Psoas muscle (tissue), 8 donors: ENCODE measurements around the gene BRAF. TPM values are rescaled to one million over a fixed set of nuclear protein-coding genes. Genes with fewer than 3 reads are reported as not detected.

Source experiments
- ATAC-seq, 4 donors: fragments of 200-7000 bp; cut with Tn5 transposase; one replicate each; pipeline ENCODE4 v1.9.1; 2020; ENCODE audit warnings: moderate library complexity in 3 of 4, mild to moderate bottlenecking in 2 of 4
- DNase-seq, 2 donors: peaks; one replicate each; pipeline ENCODE4 v3.0.0-alpha.2; 2020
- H3K27ac ChIP-seq: fragments of 200-600 bp; one replicate; pipeline ENCODE4 v1.8.0; 2022
- H3K27me3 ChIP-seq, 3 donors: fragments of 200-600 bp in 1 of 3; one replicate each; pipeline versions ENCODE4 v1.6.1 to v1.8.0; 2013 to 2022; ENCODE audit warnings: low read length in 2 of 3, mild to moderate bottlenecking in 2 of 3, moderate library complexity in 1 of 3; ENCODE audit not compliant: insufficient read depth in 3 of 3
- H3K36me3 ChIP-seq, 2 donors: fragments of 200-600 bp in 1 of 2; one replicate each; pipeline versions ENCODE4 v1.6.1 to v1.8.0; 2013 to 2022; ENCODE audit warnings: low read depth in 1 of 2, mild to moderate bottlenecking in 1 of 2, moderate library complexity in 1 of 2; ENCODE audit not compliant: insufficient read depth in 1 of 2
- H3K4me1 ChIP-seq: fragments of 200-600 bp; one replicate; pipeline ENCODE4 v1.8.0; 2022
- H3K4me3 ChIP-seq: fragments of 200-600 bp; one replicate; pipeline ENCODE4 v1.8.0; 2022; ENCODE audit warnings: mild to moderate bottlenecking
- H3K9me3 ChIP-seq: fragments of 200-600 bp; one replicate; pipeline ENCODE4 v1.8.0; 2022
- CTCF ChIP-seq: fragments of 200-600 bp; IDR thresholded peaks from one replicate; pipeline ENCODE4 v1.8.0; 2022; ENCODE audit warnings: antibody characterized with exemption
- WGBS, 3 donors: extraction: QIAGEN DNeasy Blood & Tissue Kit; methylation state at CpG; one replicate each; pipeline versions ENCODE4 v1.1.6 to v1.1.7; 2013; 5-methylcytosine and 5-hydroxymethylcytosine counted together
- intact Hi-C, 2 donors: fragments of 100-400 bp; cut with DNase I; formaldehyde crosslinking; loops; one replicate each; pipeline versions ENCODE4 v1.11.0 to v1.14.2; 2022
- polyA plus RNA-seq, 3 donors: library from polyadenylated mRNA; stranded (reverse); fragments of 200-250 nt; gene quantifications; one replicate each; pipeline ENCODE4 v1.2.3, GENCODE V29; 2013
- total RNA-seq, 4 donors: library from RNA; stranded (reverse); fragmentation: NEBNext Ultra II Directional in 2 of 4; extraction: Animal tissue kit (Norgen Biotek cat#: 25700) in 2 of 4; gene quantifications; one replicate each; pipeline versions ENCODE4 v1.2.1 to v1.2.4, GENCODE V29; 2021 to 2023
- donor health status: healthy with polysubstance abuse.
- donor health status: DM: no; HTN: no; CAD: no; lungs with moderate emphysema.
- donor health status: Bipolar disorder and iron deficiency.
- donor health status: healthy.
- donor health status: DM: yes; HTN: yes; CAD: no.
- donor health status: DM: no; HTN: no; CAD: no.
- donor health status: DM: no; HTN: no; CAD: no.
- donor health status: DM: yes; HTN: yes; CAD: no.

Gene BRAF
- total and polyA plus RNA-seq, 7 donors = 5.0 to 22.6 (median 16.8) TPM

GRCh38 chr7:140866926-140867325, 57.8 kb downstream of the BRAF start:
- ATAC-seq (peak in 3 of 4 donors; percentile 65 to 79 (median 75)), DNase-seq (no peak)
- no peak for TF ChIP-seq CTCF
- intact Hi-C loops = no loop called here
- Histone ChIP-seq H3K36me3 (no peaks in the 10 kb centered on the region), H3K4me3 (no peak overlapping the region), H3K4me1 (peaks cover 8% of the 10 kb centered on the region), H3K27me3 (no peaks in the 10 kb centered on the region), H3K27ac (no peak overlapping the region), H3K9me3 (no peaks in the 10 kb centered on the region)

- Histone ChIP-seq H3K4me3 (no peak overlapping the region), H3K36me3 (no peaks in the 10 kb centered on the region), H3K27me3 (no peaks in the 10 kb centered on the region), H3K4me1 (peaks cover 15% of the 10 kb centered on the region), H3K27ac (no peak overlapping the region), H3K9me3 (no peaks in the 10 kb centered on the region)
- WGBS, 3 donors = 96 to 98% (median 97%) methylated on average over 3 of the region's 3 CpGs
- no peak for ATAC-seq
- DNase-seq = no peak
- TF ChIP-seq CTCF = no peak
- intact Hi-C loops = no loop called here
Observed at GRCh38 chr7:140864732-140865131, 60.0 kb downstream of the BRAF start.

GRCh38 chr7:140863867-140864266, 60.9 kb downstream of the BRAF start:
- Histone ChIP-seq H3K27me3 (no peaks in the 10 kb centered on the region), H3K4me1 (peaks cover 15% of the 10 kb centered on the region), H3K9me3 (no peaks in the 10 kb centered on the region), H3K4me3 (no peak overlapping the region), H3K36me3 (no peaks in the 10 kb centered on the region), H3K27ac (no peak overlapping the region)
- 95 to 98% (median 96%) methylated on average over 4 of the region's 4 CpGs for WGBS, 3 donors
- intact Hi-C loops = no loop called here
- DNase-seq (no peak), ATAC-seq (no peak)
- no peak for TF ChIP-seq CTCF

GRCh38 chr7:140863184-140863583, 61.5 kb downstream of the BRAF start:
- WGBS, 3 donors = 85 to 90% (median 89%) methylated on average over 2 of the region's 2 CpGs
- Histone ChIP-seq H3K4me3 (no peak overlapping the region), H3K9me3 (no peaks in the 10 kb centered on the region), H3K4me1 (peaks cover 15% of the 10 kb centered on the region), H3K36me3 (no peaks in the 10 kb centered on the region), H3K27me3 (no peaks in the 10 kb centered on the region), H3K27ac (no peak overlapping the region)
- DNase-seq (no peak), ATAC-seq (no peak)
- TF ChIP-seq CTCF = no peak
- intact Hi-C loops = no loop called here

- ATAC-seq (no peak), DNase-seq (no peak)
- intact Hi-C loops = no loop called here
- H3K27me3 ChIP-seq = no peaks in the 10 kb centered on the region
- H3K4me1 ChIP-seq = peaks cover 13% of the 10 kb centered on the region
- WGBS, 3 donors = 79 to 88% (median 81%) methylated on average over 2 of the region's 2 CpGs
- H3K9me3 ChIP-seq = no peaks in the 10 kb centered on the region
- H3K36me3 ChIP-seq = no peaks in the 10 kb centered on the region
- no peak overlapping the region for H3K4me3 ChIP-seq
- no peak overlapping the region for H3K27ac ChIP-seq
- no peak for TF ChIP-seq CTCF
Observed at GRCh38 chr7:140857048-140857447, 67.7 kb downstream of the BRAF start.
